Stimulated activated CD8-positive, alpha-beta memory T cell treated with anti-CD3 and anti-CD28 coated beads, Interleukin-7, amount 100 ng/mL, for 1 hour (primary cell): Measurements from ENCODE around the gene SON.

Source experiments
- DNase-seq, 2 donors: peaks; one replicate each; pipeline ENCODE4 v3.0.0-alpha.2; 2020; ENCODE audit warnings: low read depth in 2 of 2

Gene SON

GRCh38 chr21:33543505-33544129 lies 779 bp downstream of the SON start:
- peak; percentile 37 to 47 for DNase-seq

- no peak for DNase-seq
Measured at GRCh38 chr21:33544451-33545195, 1.8 kb downstream of the SON start.

- DNase-seq: no peak
Measured at GRCh38 chr21:33546086-33546485, 3.2 kb downstream of the SON start.

GRCh38 chr21:33549848-33550771 lies 7.3 kb downstream of the SON start:
- DNase-seq: no peak

- DNase-seq: no peak
Measured at GRCh38 chr21:33550772-33551660, 8.2 kb downstream of the SON start.

- DNase-seq: no peak
Measured at GRCh38 chr21:33551664-33552063, 8.8 kb downstream of the SON start.

- DNase-seq: no peak
Measured at GRCh38 chr21:33552093-33552998, 9.5 kb downstream of the SON start.

GRCh38 chr21:33552999-33553598 lies 10.3 kb downstream of the SON start:
- no peak for DNase-seq

- no peak for DNase-seq
Measured at GRCh38 chr21:33554236-33554981, 11.6 kb downstream of the SON start.

GRCh38 chr21:33554982-33555344 lies 12.1 kb downstream of the SON start:
- no peak for DNase-seq

- no peak for DNase-seq
Measured at GRCh38 chr21:33557447-33557846, 14.6 kb downstream of the SON start.

- no peak for DNase-seq
Measured at GRCh38 chr21:33558777-33559421, 16.1 kb downstream of the SON start.

- DNase-seq: no peak
Measured at GRCh38 chr21:33559813-33560212, 17.0 kb downstream of the SON start.

- no peak for DNase-seq
Measured at GRCh38 chr21:33560965-33561364, 18.1 kb downstream of the SON start.

- no peak for DNase-seq
Measured at GRCh38 chr21:33561373-33561772, 18.5 kb downstream of the SON start.

- no peak for DNase-seq
Measured at GRCh38 chr21:33562389-33562788, 19.6 kb downstream of the SON start.

GRCh38 chr21:33566514-33566913 lies 23.7 kb downstream of the SON start:
- no peak for DNase-seq

GRCh38 chr21:33567914-33568313 lies 25.1 kb downstream of the SON start:
- no peak for DNase-seq

GRCh38 chr21:33568448-33568847 lies 25.6 kb downstream of the SON start:
- no peak for DNase-seq
